ENCODE results near the gene LHFPL6. TPM values are rescaled to one million over a fixed set of nuclear protein-coding genes. Genes with fewer than 3 reads are reported as not detected.

The LHFPL6 gene
- total and polyA plus RNA-seq, 8 donors, result 1.8 to 13.4 (median 7.1) TPM

- FAIRE-seq (no peak), DNase-seq (no peak), ATAC-seq (no peak)
- TF ChIP-seq CTCF (IDR thresholded peaks at IDR 0.05), result no peak
- H3K36me3 ChIP-seq, result no peaks in the 10 kb centered on the region
- H3K9me3 ChIP-seq, result no peaks in the 10 kb centered on the region
- 56 to 58% methylated on average over 2 of the region's 2 CpGs for WGBS, 2 donors
- H3K27me3 ChIP-seq, result no peaks in the 10 kb centered on the region
- intact Hi-C loops (cut with DNase I), result no loop called here
- no peaks in the 10 kb centered on the region for H3K4me1 ChIP-seq
- H3K27ac ChIP-seq, result no peak overlapping the region
- H3K4me3 ChIP-seq, result no peak overlapping the region
These were observed 223.9 kb downstream of the LHFPL6 start for GRCh38 chr13:39379118-39379517.

- no peak for DNase-seq
- intact Hi-C loops (cut with DNase I), result no loop called here
- H3K4me1 ChIP-seq, result no peaks in the 10 kb centered on the region
- no peaks in the 10 kb centered on the region for H3K9me3 ChIP-seq
- no peak for FAIRE-seq
- no peak overlapping the region for H3K27ac ChIP-seq
- H3K4me3 ChIP-seq, result no peak overlapping the region
- H3K27me3 ChIP-seq, result no peaks in the 10 kb centered on the region
- WGBS, 2 donors, result 39 to 44% methylated on average over 2 of the region's 2 CpGs
- no peak for TF ChIP-seq CTCF (IDR thresholded peaks at IDR 0.05)
- no peak for ATAC-seq
- no peaks in the 10 kb centered on the region for H3K36me3 ChIP-seq
These were observed 224.7 kb downstream of the LHFPL6 start for GRCh38 chr13:39378306-39378705.

- intact Hi-C loops (cut with DNase I), result no loop called here
- WGBS, 2 donors, result 43 to 44% methylated on average over 1 of the region's 1 CpG
- no peak for FAIRE-seq
These were observed 225.3 kb downstream of the LHFPL6 start for GRCh38 chr13:39377699-39378098.

GRCh38 chr13:39376076-39376475, 226.9 kb downstream of the LHFPL6 start:
- Histone ChIP-seq H3K27me3 (no peaks in the 10 kb centered on the region), H3K4me1 (no peaks in the 10 kb centered on the region), H3K27ac (no peak overlapping the region), H3K4me3 (no peak overlapping the region), H3K36me3 (no peaks in the 10 kb centered on the region), H3K9me3 (no peaks in the 10 kb centered on the region)
- FAIRE-seq, result no peak
- no peak for DNase-seq
- ATAC-seq, result no peak
- no peak for TF ChIP-seq CTCF (IDR thresholded peaks at IDR 0.05)
- intact Hi-C loops (cut with DNase I), result no loop called here

More at GRCh38 chr13:39377699-39378098, 225.3 kb downstream of the LHFPL6 start:
- Histone ChIP-seq H3K4me3 (no peak overlapping the region), H3K27me3 (no peaks in the 10 kb centered on the region), H3K27ac (no peak overlapping the region), H3K36me3 (no peaks in the 10 kb centered on the region), H3K9me3 (no peaks in the 10 kb centered on the region), H3K4me1 (no peaks in the 10 kb centered on the region)
- ATAC-seq, result no peak
- DNase-seq, result no peak
- TF ChIP-seq CTCF (IDR thresholded peaks at IDR 0.05), result no peak

GRCh38 chr13:39375601-39376000, 227.4 kb downstream of the LHFPL6 start:
- no peak for TF ChIP-seq CTCF (IDR thresholded peaks at IDR 0.05)
- ATAC-seq, result no peak
- WGBS, 2 donors, result 85 to 96% methylated on average over 3 of the region's 3 CpGs

More at GRCh38 chr13:39375601-39376000, 227.4 kb downstream of the LHFPL6 start:
- Histone ChIP-seq H3K27ac (no peak overlapping the region), H3K27me3 (no peaks in the 10 kb centered on the region), H3K9me3 (no peaks in the 10 kb centered on the region), H3K4me1 (no peaks in the 10 kb centered on the region), H3K4me3 (no peak overlapping the region), H3K36me3 (no peaks in the 10 kb centered on the region)
- no peak for DNase-seq
- FAIRE-seq, result no peak
- intact Hi-C loops (cut with DNase I), result no loop called here
